Large intestine (tissue), 3 donors: ENCODE data around the gene CNPY1. TPM values are rescaled to one million over a fixed set of nuclear protein-coding genes. Genes with fewer than 3 reads are reported as not detected.

Experiments
- DNase-seq, 2 donors: peaks; one replicate each; pipeline versions ENCODE4 v3.0.0 to v3.0.0-alpha.2; 2013
- H3K27ac ChIP-seq: one replicate; pipeline ENCODE4 v1.5.1; 2013; ENCODE audit warnings: low read length
- H3K27me3 ChIP-seq: 2 replicates; pipeline ENCODE4 v1.6.1; 2013; ENCODE audit warnings: low read length; ENCODE audit not compliant: control insufficient read depth, insufficient read depth
- H3K36me3 ChIP-seq: 2 replicates; pipeline ENCODE4 v1.6.1; 2013; ENCODE audit warnings: low read length; ENCODE audit not compliant: control insufficient read depth, insufficient read depth
- H3K4me1 ChIP-seq: one replicate; pipeline ENCODE4 v1.6.1; 2013; ENCODE audit warnings: low read length; ENCODE audit not compliant: control insufficient read depth, insufficient read depth
- H3K4me3 ChIP-seq: one replicate; pipeline ENCODE4 v1.5.1; 2013; ENCODE audit warnings: low read length
- H3K9me3 ChIP-seq: one replicate; pipeline ENCODE4 v1.6.1; 2013; ENCODE audit warnings: mild to moderate bottlenecking, low read depth, low read length, moderate library complexity; ENCODE audit not compliant: control insufficient read depth
- WGBS: methylation state at CpG from one replicate; pipeline ENCODE4 v1.1.5; 2013; ENCODE audit warnings: low lambda C conversion rate; ENCODE audit not compliant: insufficient coverage; 5-methylcytosine and 5-hydroxymethylcytosine counted together
- polyA plus RNA-seq: library from polyadenylated mRNA; unstranded; fragments of 120-200 nt; gene quantifications from one replicate; pipeline ENCODE4 v1.2.1, GENCODE V29; 2013

Gene CNPY1
- polyA plus RNA-seq, 1 donor, result not detected

DNA sequence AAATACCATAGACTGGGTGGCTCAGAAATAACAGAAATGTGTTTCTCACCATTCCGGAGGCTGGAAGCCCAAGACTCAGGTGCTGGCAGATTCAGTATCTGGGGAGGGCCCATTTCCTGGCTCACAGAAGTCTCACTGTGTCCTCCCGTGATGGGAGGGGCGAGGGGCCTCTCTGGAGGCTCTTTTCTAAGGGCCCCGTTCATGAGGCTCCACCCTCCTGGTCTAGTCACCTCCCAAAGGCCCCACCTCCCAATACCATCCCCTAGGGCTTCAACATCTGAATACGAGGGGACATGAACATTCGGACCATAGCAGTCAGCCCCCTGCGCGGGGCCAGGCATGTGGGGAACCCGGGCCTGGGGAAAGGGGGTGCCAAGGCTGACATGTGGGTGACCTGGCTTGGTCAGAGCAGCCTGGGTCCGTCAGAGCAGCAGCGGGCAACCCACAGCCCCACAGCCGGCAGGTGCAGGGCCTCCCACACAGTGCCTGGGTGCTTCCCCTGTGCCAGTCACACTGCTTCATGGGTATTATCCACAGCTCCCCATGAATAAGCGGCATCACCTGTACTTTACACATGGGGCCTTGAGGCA lies 13.3 kb upstream of the CNPY1 start:
- H3K27me3 ChIP-seq, result peaks cover 10% of the 10 kb centered on the region
- no peak overlapping the region for H3K4me3 ChIP-seq
- no peak overlapping the region for H3K27ac ChIP-seq
- no peaks in the 10 kb centered on the region for H3K4me1 ChIP-seq
- DNase-seq, result no peak
- H3K9me3 ChIP-seq, result no peaks in the 10 kb centered on the region
- no peaks in the 10 kb centered on the region for H3K36me3 ChIP-seq
- WGBS, result no CpG with 5 or more reads among the region's 13 CpGs

- no peaks in the 10 kb centered on the region for H3K4me1 ChIP-seq
- H3K36me3 ChIP-seq, result no peaks in the 10 kb centered on the region
- no peak overlapping the region for H3K27ac ChIP-seq
- no CpG with 5 or more reads among the region's 13 CpGs for WGBS
- no peak for DNase-seq
- H3K4me3 ChIP-seq, result no peak overlapping the region
- peaks cover 3% of the 10 kb centered on the region for H3K9me3 ChIP-seq
- peaks cover 7% of the 10 kb centered on the region for H3K27me3 ChIP-seq
These were observed 12.6 kb upstream of the CNPY1 start for GRCh38 chr7:155558961-155559360.

GRCh38 chr7:155558351-155558750 lies 12.0 kb upstream of the CNPY1 start:
- H3K4me3 ChIP-seq, result no peak overlapping the region
- no peak overlapping the region for H3K27ac ChIP-seq
- H3K36me3 ChIP-seq, result no peaks in the 10 kb centered on the region
- no CpG with 5 or more reads among the region's 8 CpGs for WGBS
- peaks cover 4% of the 10 kb centered on the region for H3K9me3 ChIP-seq
- no peaks in the 10 kb centered on the region for H3K4me1 ChIP-seq
- no peak for DNase-seq
- peaks cover 7% of the 10 kb centered on the region for H3K27me3 ChIP-seq

DNA sequence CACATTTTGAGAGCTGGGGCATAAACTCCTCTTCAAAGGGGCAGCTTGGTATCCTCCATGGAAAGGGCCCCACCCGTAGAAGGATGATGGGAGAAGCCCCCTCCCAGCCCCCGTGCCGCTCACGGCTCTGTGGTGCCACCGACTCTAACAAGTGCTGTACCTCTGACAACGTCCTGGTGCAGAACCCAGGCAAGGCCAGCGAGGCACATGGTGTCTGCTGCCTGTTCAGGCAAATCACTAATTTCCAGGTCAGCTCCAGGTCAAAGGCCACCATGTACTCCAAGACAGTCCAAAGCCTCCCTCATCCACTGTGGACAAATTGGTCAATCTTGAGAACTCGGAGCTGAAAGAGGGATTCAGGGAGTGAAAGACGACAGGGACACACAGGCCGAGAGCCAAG lies 11.4 kb upstream of the CNPY1 start:
- WGBS, result no CpG with 5 or more reads among the region's 10 CpGs
- DNase-seq, result no peak
- peaks cover 4% of the 10 kb centered on the region for H3K9me3 ChIP-seq
- H3K27ac ChIP-seq, result no peak overlapping the region
- no peak overlapping the region for H3K4me3 ChIP-seq
- no peaks in the 10 kb centered on the region for H3K4me1 ChIP-seq
- peaks cover 7% of the 10 kb centered on the region for H3K27me3 ChIP-seq
- H3K36me3 ChIP-seq, result no peaks in the 10 kb centered on the region

DNA sequence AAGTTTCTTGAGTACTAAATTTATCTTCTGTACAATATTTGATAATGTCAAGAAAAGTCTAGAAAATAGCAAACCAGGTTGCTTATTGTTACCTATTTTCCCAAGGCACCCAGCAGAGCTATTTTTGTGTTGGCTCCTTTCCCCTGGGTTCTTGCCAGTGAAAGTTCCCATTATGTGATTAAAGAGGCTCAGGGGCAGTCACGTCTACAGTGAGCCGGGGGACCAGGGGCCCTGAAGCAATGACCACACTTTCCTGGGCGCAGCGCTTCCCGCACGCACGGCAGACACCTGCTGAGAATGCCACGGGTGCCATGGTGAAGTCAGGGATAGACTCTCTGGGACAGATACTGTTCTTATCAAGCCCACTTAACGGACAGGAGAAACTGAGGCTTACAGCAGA lies 10.4 kb upstream of the CNPY1 start:
- Histone ChIP-seq H3K9me3 (peaks cover 4% of the 10 kb centered on the region), H3K4me3 (no peak overlapping the region), H3K27me3 (peaks cover 7% of the 10 kb centered on the region), H3K36me3 (no peaks in the 10 kb centered on the region), H3K4me1 (no peaks in the 10 kb centered on the region), H3K27ac (no peak overlapping the region)
- no peak for DNase-seq
- no CpG with 5 or more reads among the region's 9 CpGs for WGBS

GRCh38 chr7:155555116-155555695 lies 8.8 kb upstream of the CNPY1 start:
- Histone ChIP-seq H3K4me1 (no peaks in the 10 kb centered on the region), H3K4me3 (no peak overlapping the region), H3K27me3 (peaks cover 3% of the 10 kb centered on the region), H3K27ac (no peak overlapping the region), H3K9me3 (peaks cover 4% of the 10 kb centered on the region), H3K36me3 (no peaks in the 10 kb centered on the region)
- WGBS, result no CpG with 5 or more reads among the region's 33 CpGs
- no peak for DNase-seq

DNA sequence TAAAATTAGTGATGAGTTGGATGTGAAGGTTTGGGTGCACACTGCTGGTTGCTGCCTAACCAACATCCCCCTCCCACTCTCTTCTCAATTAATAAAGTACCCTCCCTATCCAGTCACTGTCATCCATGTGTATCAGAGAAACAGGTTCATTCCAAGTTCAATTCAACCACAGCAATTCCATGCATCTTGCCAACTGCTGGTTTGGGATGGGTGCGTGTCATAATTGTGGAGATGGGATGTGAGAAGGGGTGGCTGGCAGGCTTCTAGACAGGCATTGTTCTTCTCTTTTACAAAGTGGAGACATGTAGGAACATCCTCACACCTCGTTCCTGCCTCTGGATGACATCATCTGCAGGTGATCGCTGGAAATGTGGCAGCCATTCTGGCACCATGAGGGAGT lies 7.5 kb upstream of the CNPY1 start:
- H3K4me3 ChIP-seq, result no peak overlapping the region
- peaks cover 4% of the 10 kb centered on the region for H3K9me3 ChIP-seq
- H3K27me3 ChIP-seq, result peaks cover 2% of the 10 kb centered on the region
- no peak for DNase-seq
- H3K36me3 ChIP-seq, result no peaks in the 10 kb centered on the region
- no peak overlapping the region for H3K27ac ChIP-seq
- H3K4me1 ChIP-seq, result no peaks in the 10 kb centered on the region
- WGBS, result no CpG with 5 or more reads among the region's 3 CpGs

DNA sequence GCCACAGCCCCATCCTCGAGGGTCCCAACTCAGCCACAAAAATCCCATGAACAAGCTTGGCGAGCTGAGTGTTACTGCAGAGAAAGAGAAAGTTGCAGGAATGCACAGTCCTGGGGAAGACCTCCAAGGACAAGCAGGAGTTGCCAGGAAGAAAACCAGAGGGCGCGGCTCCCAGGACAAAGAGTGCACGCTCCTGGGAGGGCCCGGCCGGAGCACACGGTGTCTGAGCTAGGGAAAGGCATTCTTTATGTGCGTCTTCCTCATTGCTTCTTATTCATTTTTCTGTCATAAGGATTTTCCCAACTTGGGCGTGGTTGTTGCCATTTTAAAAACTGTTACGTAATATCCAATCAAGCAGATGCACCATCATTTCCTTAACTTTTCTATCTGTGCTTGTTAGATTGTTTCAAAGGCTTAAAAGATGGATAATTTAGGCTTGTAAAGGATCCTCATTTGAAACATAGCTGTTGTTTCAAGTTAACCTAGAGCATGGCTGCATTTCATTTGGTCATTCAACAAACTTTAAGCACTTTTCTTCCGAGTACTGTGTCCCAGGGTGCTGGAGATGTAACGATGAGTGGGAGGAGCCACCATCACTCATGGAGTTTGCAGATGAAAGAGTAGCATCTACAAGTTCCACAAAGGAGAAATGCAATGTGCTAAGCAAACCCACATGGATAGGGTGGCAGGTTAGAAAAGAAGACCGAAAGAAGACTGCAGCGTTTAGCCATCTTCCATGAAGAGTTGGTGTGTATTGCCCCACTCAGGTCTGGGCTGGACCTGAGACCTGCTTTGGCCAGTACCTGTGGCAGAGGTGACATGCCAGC lies 5.6 kb upstream of the CNPY1 start:
- Histone ChIP-seq H3K4me1 (no peaks in the 10 kb centered on the region), H3K4me3 (no peak overlapping the region), H3K36me3 (no peaks in the 10 kb centered on the region), H3K9me3 (peaks cover 4% of the 10 kb centered on the region), H3K27ac (no peak overlapping the region), H3K27me3 (peaks cover 2% of the 10 kb centered on the region)
- 86% methylated on average over 3 of the region's 15 CpGs for WGBS
- no peak for DNase-seq

DNA sequence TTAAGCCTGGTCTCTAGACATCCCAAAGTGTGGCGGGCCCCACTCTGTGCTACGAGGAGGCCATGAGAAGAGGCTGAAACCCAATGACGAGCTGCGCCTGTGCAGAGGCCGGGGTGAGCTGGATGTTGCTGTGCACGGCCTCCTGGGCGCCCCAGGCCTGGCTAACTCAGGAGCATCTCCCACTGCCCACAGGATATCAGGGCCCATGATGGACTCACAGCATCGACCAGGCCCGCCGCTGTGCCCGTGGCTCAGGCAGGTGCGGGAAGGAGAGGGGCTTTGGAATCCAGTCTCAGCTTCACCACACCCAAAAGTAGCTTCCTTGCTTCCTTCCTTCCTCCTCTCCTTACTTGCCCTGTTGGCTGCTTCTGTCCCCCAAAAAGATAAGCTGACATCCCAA lies 4.6 kb upstream of the CNPY1 start:
- no peaks in the 10 kb centered on the region for H3K27me3 ChIP-seq
- no peak overlapping the region for H3K27ac ChIP-seq
- H3K4me3 ChIP-seq, result no peak overlapping the region
- no peaks in the 10 kb centered on the region for H3K4me1 ChIP-seq
- DNase-seq, result no peak
- H3K9me3 ChIP-seq, result peaks cover 4% of the 10 kb centered on the region
- H3K36me3 ChIP-seq, result no peaks in the 10 kb centered on the region
- WGBS, result no CpG with 5 or more reads among the region's 12 CpGs

DNA sequence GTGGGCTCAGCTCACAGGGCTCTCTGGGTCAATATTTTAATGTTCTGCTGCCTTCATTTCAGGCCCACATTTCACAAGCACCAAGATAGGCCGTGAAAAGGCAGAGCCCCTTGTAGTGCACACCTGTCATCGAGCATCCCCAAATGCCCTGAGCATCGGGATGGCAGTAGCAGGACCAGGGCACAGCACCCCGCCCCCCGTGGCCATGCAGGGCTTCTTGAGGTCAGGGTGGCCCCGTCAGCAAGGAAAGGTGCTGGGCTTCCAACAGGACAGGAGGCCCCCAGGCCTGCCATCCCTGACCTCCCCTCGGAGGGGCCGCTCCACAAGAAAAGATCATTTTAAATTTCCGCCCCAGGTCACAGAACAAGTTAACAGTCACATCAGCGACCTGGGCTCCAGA lies 2.9 kb upstream of the CNPY1 start:
- Histone ChIP-seq H3K27ac (no peak overlapping the region), H3K27me3 (peaks cover 3% of the 10 kb centered on the region), H3K4me3 (no peak overlapping the region), H3K9me3 (peaks cover 4% of the 10 kb centered on the region), H3K4me1 (no peaks in the 10 kb centered on the region), H3K36me3 (no peaks in the 10 kb centered on the region)
- no peak for DNase-seq
- 71% methylated on average over 1 of the region's 10 CpGs for WGBS
